Putamen (tissue), 1 donor: Measurements from ENCODE around the gene CXCL12.

ENCODE experiments used
- DNase-seq: peaks from one replicate; pipeline ENCODE4 v3.0.0-alpha.2; 2016; ENCODE audit warnings: low spot score

Gene CXCL12

GRCh38 chr10:44384601-44385025 lies 284 bp downstream of the CXCL12 start:
- no peak for DNase-seq

- no peak for DNase-seq
Observed at GRCh38 chr10:44383749-44384600, 922 bp downstream of the CXCL12 start.

DNA sequence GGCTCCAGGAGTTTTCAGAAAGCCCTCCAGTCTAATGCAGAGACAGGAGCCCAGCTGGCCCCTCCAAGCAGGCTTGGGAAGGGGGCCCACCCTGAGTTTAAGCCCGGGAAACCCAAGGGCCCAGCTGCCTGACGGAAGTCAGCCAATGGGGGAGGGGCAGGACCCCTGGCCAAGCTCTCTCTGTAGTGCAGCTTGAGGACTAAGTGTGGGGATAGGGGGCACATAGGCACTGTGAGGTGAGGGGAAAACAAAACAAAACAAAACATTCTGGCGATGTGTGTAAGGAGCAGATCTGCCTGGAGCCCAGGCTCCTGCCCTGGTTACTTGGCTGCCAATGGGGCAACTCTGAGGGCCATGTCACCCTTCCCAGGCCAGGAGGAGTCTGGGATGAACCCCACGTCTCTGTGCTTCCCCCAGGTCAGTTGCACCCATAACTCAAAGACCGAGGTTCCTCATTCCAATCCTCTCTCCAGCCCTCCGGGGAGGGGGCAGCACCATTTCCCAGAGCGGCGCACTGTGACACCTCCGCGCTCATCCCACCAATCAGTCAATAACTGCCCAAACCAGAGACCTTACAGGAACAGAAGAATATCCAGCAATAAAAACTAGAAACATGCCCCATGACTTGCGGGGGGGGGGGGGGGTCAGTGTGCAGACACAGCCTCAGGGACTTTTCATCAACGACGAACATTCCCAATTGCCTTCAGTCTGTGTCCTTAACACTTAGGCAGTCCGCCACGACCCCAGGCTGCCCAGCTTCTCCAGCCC lies 1.7 kb downstream of the CXCL12 start:
- no peak for DNase-seq

DNA sequence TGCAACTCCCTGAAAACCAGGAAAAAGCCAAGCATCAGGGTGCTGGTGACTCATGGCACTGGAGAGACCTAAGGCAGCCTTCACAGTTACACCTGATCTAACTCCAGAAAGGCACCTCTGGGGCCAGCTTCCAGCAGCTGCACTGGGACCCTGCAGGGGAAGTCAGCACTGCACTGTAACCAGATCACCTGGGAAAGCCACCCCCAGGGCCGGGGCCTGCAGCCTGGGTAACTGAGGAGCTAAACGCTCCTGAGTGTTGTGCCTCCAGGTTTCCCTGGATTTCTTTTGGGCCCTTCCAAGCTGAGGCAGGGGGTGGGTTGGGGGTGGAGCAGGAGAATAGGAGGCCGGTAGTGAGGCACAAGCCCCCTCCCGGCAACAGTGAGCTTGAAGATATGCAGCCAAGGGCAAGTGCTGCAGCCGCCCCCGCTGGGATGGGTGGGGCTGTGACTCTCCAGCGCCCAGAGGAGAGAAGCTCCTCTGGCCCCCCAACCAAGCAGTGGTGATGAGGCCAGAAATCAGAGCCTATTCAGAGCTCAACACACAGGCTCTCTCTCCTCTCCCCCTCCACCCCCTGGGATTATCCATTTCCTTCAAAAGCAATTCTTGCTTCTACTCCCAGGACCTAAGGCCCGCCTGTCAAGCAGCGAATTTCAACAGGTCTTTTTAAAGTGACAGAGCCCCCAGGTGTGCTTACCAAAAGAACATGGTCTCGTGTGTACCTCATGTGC lies 2.6 kb downstream of the CXCL12 start:
- no peak for DNase-seq

DNA sequence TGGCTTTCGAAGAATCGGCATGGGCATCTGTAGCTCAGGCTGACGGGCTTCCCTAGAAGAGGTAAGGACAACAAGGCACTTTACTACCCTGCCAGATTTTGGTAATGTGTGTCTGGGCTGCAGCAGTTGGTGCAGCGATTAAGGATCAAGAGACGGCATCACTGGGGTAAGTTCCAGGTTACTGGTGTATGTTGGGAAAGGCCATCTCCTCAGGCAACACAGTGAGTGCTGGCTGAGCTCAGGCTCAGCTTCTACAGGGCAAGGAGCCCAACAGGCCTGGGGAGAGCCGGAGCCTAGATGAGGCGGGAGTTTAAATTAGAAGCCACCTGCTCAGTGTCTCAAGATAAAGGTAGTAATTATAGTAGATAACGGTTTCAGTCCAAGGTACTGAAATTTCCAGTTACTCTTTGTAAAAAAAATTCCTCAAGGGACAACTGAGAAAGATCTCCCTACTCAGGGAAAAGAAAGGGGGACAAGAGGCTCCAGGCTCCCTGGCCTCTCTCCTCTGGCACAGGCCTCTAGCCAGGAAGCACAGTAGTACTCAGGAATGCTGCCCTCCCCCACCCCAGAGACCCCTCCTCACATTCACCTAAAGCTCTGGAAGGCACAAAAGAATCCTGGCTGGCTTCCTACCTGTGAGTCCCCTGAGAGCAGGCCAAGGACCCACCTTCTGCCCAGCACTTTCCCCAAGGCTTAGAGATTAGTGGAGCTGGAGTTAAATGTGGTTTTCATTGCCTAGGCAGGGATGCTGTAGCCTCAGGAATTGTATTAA lies 3.9 kb downstream of the CXCL12 start:
- DNase-seq: no peak

DNA sequence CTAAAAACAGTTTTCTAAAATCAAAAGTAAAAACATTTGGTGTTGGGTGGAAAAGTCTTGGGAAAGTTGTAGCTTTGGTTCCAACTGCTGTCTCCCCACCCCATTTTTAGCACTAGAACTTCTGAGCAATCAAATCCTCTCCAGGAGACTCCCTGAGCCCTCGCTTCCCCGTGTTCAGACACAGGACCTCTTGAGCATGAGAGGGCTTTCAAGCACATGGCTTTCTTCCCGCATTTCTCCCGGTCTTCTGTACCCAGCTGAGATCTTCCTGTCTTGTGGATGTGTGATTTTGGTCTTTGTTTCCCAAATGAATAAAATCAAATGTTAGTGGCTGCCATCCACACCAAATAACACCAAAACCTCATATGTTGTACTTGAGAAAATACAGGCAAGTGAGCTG lies 5.0 kb downstream of the CXCL12 start:
- DNase-seq: no peak

GRCh38 chr10:44378626-44379025 lies 6.3 kb downstream of the CXCL12 start:
- no peak for DNase-seq

DNA sequence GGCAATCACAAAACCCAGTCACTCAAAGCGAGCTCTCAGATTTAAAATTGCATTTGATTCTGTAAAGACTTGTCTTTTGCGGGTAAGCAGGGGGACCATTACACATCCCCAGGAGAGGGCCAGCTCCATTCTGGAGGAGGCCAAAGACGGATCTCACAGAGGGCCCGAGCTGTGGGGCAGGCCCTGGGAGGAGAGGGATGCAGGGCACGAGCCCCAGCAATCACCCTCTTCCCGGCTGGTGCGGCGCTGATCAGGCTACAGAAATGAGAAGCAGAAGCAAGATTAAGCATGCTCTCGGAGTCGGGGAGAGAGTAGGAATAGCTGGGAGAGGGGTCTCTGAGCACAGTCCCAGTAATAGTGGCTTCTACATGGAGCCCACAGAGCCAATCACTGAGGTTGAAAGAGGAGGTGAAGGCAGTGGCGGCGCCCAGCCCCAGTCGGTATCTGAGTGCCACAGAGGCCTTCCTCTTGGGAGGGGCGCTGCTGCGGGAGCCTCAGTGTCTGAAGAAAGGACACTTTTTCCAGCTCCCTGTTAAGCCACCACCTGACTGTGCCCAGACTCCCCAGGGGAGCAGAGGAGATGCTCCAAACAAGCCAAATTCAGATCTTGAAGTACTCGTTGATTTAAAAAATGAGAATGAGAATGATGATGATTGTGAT lies 7.1 kb downstream of the CXCL12 start:
- DNase-seq: no peak

- no peak for DNase-seq
Observed at GRCh38 chr10:44376472-44377099, 8.3 kb downstream of the CXCL12 start.

DNA sequence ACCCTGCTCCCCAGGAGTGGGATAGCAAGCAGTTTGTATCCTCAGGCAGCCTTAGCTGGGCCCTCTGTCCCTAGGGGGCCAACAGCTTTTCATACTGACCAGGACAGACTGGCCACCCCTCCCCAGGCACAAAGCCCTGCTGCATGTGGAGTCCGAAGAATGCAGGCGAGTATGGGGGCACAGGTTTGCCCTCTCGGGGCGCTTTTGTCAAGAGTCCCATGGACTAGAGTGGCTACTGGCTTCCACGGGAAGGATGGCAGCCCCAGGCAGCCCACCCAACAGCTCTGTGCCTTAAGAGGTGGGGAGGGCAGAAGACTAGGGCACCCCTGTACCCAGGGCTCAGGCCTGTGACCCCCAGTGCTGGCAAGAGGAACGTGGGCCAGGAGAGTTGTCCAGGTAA lies 10.7 kb downstream of the CXCL12 start:
- DNase-seq: no peak

DNA sequence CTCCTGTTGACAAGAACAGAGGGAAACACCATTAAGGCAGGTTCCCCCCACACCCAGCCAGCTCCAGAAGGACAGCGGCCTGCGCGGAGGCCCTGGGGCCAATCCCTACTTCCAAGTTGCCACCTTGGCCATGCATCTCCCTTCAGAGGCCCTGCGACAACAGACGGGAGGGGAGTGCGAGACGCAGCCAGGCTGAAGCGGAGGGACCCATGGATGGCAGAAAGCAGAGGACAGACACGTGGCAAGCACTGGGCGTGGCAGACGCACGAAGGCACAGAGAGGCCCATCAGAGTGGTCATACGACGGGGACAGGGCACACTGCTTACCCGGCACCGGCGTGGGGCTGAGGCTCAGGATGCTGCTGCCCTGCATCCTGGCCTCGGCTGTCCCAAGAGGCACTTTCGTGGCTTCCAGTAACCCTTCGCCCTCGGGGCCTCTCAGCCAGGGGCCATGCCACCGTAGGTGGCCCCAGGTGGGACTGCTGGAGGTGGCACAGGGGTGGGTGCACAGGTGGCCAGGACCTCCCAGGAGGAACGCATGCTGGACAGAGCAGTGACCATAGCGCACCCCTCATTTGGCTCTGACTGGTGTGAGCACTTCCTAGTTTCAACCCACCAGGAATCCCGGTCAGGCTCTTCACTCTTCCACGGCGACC lies 11.4 kb downstream of the CXCL12 start:
- no peak for DNase-seq

DNA sequence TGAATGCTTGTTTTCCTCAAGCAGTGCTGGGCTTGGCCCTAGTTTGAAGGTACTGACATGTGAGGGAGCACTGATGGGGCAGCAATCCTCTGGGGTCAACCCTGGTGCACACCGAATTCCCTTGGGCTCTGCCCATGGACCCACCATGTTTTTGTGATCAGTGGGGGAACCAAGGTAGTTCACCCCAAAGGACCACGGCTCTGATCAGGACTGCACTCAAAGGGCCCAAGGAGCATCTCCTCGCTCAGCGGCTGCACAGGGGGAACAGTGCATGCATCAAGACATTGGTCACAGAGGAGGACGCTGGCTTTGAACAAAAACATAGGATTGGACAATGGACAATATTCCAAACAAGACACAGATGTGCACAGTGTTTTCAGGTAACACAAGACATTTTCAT lies 12.7 kb downstream of the CXCL12 start:
- DNase-seq: no peak

GRCh38 chr10:44370731-44371248 lies 14.1 kb downstream of the CXCL12 start:
- DNase-seq: no peak

DNA sequence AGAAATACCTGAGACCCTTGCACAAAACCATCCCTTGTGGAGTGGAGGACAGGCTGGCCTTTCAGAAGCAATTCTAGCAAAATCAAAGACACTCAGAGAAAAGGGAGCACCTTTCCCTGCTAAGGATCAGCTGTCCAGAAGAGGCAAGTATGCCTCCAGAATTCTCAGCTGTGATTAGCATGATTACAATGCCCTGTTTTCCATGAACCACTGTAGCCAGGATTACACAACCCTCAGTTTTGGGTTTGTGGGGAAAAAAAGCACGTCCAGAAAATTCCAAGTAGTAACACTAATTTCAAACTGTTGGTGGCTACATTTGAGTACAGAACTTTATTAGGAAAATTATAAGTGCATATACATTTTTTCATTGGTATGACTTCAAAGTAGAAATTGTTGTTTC lies 15.0 kb downstream of the CXCL12 start:
- DNase-seq: no peak

DNA sequence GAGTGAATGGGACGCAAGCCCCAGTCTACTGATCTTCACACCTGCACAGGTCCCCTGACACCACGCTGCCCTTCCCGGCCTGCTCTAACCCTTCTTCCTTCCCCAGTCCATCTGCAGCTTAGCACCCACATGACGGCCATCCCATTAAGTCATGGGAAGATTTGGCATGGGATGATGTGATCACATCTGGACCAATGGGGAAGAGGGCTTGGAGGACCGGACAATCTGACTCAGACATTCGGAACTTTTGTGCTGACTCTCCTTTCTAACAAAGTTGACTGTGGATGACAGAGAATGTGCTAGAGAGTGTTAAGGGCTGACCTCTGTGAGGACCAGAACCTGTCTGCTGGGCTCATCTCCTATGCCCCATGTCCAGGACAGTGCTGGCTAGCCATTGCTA lies 15.6 kb downstream of the CXCL12 start:
- no peak for DNase-seq

DNA sequence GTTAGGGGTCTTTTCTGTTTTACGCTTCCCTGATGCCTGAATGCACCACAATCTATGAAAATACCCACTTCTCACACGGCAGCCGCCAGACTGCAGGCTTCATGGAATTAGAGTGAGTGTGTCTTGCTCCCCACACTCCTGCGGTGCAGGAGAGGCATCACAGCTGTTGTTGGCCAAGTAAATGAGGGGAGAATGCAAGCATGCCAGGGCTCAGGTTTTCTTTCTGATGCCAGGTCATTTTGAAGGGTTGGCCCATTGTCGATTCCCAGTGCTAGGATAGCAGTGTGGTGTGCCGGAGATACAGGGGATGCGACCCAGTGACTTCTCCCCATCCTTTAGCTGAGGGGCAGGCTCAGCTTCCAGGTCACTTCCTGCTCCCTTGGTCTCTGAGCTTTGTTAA lies 16.3 kb downstream of the CXCL12 start:
- no peak for DNase-seq

- DNase-seq: no peak
Observed at GRCh38 chr10:44366941-44367630, 17.8 kb downstream of the CXCL12 start.

DNA sequence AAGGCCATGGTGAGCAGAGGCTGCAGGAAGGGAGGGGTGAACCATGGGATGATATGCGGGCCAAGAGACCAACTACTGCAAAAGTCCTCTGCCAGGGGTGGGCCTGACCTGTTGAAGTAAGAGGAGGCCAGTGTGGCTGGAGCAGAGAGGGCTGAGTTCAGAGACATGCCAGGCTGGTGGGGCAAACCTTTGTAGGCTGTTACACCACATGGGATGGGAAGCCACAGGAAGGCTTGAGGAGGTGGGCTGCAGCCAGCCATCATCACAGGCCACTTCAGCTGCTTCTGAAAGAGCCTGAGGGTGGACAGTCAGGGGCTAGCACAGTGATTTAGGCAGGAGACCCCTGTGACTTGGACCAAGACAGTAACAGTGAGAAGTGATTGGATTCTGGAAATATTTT lies 20.3 kb downstream of the CXCL12 start:
- DNase-seq: no peak

- no peak for DNase-seq
Observed at GRCh38 chr10:44363716-44364115, 21.2 kb downstream of the CXCL12 start.
